H1 (cell line): ENCODE data around the gene TFDP1.

Experiments
- ASH2L ChIP-seq: fragments of 200-600, 300-600 bp; sonication (generic); IDR thresholded peaks from one replicate; pipeline ENCODE4 v1.7.1; 2017; ENCODE audit warnings: low read length
- BRCA1 ChIP-seq: IDR thresholded peaks from 2 replicates; pipeline ENCODE4 v1.6.1; 2012; ENCODE audit warnings: low read depth, low read length, improper control_type of control experiment
- EZH2 ChIP-seq: fragments of 200-600 bp; sonication (generic); IDR thresholded peaks from 2 replicates; pipeline ENCODE4 v1.7.1; 2012; ENCODE audit warnings: low read depth, mild to moderate bottlenecking, moderate library complexity, low read length, inconsistent platforms; ENCODE audit not compliant: severe bottlenecking
- JUND ChIP-seq: IDR thresholded peaks from 2 replicates; pipeline ENCODE4 v1.6.1; 2011; ENCODE audit warnings: mild to moderate bottlenecking, improper control_type of control experiment, low read length
- KDM4A ChIP-seq: IDR thresholded peaks from one replicate; pipeline ENCODE4 v1.7.1; 2012; ENCODE audit warnings: low read depth, mild to moderate bottlenecking, moderate library complexity, low read length, inconsistent platforms; ENCODE audit not compliant: severe bottlenecking
- MAFK ChIP-seq: IDR thresholded peaks from 2 replicates; pipeline ENCODE4 v1.6.1; 2012; ENCODE audit warnings: low read depth, mild to moderate bottlenecking, improper control_type of control experiment, low read length
- PHF8 ChIP-seq: fragments of 200-600 bp; sonication (generic); conservative IDR thresholded peaks from 2 replicates; pipeline ENCODE4 v1.7.1; 2012; ENCODE audit warnings: low read depth, mild to moderate bottlenecking, inconsistent platforms, low read length, moderate library complexity
- POLR2A ChIP-seq, 2 experiments: IDR thresholded peaks; 1 replicate in 1 of 2; 2 replicates in 1 of 2; pipeline ENCODE4 v1.6.1; 2011; ENCODE audit warnings: low read depth in 2 of 2, low read length in 2 of 2, mild to moderate bottlenecking in 2 of 2; ENCODE audit errors: control extremely low read depth in 1 of 2
- POLR2AphosphoS5 ChIP-seq: IDR thresholded peaks from 2 replicates; pipeline ENCODE4 v1.6.1; 2011; ENCODE audit warnings: low read depth, low read length
- RAD21 ChIP-seq, 2 experiments: IDR thresholded peaks in 1 of 2; conservative IDR thresholded peaks in 1 of 2; 2 replicates each; pipeline ENCODE4 v1.6.1; 2011; ENCODE audit warnings: low read depth in 2 of 2, low read length in 2 of 2, improper control_type of control experiment in 1 of 2, inconsistent platforms in 1 of 2, mild to moderate bottlenecking in 1 of 2, moderate library complexity in 1 of 2
- SP2 ChIP-seq: IDR thresholded peaks from 2 replicates; pipeline ENCODE4 v1.6.1; 2012; ENCODE audit warnings: mild to moderate bottlenecking, low read length, inconsistent platforms
- SP4 ChIP-seq: IDR thresholded peaks from 2 replicates; pipeline ENCODE4 v1.6.1; 2012; ENCODE audit warnings: low read length, inconsistent platforms
- TF ChIP-seq, protein P1 (sequence below), 3 experiments: IDR thresholded peaks; 1 replicate in 2 of 3; 2 replicates in 1 of 3; pipeline versions ENCODE4 v1.5.1 to v1.6.1; 2011; ENCODE audit warnings: low read length in 3 of 3, mild to moderate bottlenecking in 3 of 3, inconsistent platforms in 2 of 3, low read depth in 1 of 3, moderate library complexity in 1 of 3; ENCODE audit not compliant: insufficient read depth in 1 of 3; ENCODE audit errors: control extremely low read depth in 1 of 3

GRCh38 chr13:113609616-113610015, 25.1 kb downstream of the TFDP1 start:
- TF ChIP-seq POLR2AphosphoS5, result no peak
- TF ChIP-seq, protein P1, sequence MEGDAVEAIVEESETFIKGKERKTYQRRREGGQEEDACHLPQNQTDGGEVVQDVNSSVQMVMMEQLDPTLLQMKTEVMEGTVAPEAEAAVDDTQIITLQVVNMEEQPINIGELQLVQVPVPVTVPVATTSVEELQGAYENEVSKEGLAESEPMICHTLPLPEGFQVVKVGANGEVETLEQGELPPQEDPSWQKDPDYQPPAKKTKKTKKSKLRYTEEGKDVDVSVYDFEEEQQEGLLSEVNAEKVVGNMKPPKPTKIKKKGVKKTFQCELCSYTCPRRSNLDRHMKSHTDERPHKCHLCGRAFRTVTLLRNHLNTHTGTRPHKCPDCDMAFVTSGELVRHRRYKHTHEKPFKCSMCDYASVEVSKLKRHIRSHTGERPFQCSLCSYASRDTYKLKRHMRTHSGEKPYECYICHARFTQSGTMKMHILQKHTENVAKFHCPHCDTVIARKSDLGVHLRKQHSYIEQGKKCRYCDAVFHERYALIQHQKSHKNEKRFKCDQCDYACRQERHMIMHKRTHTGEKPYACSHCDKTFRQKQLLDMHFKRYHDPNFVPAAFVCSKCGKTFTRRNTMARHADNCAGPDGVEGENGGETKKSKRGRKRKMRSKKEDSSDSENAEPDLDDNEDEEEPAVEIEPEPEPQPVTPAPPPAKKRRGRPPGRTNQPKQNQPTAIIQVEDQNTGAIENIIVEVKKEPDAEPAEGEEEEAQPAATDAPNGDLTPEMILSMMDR (IDR thresholded peaks at IDR 0.05; ENCODE audit: control extremely low read depth in 1 of 3, insufficient read depth in 1 of 3, low read depth in 1 of 3, low read length in 3 of 3), result no peak
- no peak for TF ChIP-seq PHF8
- no peak for TF ChIP-seq EZH2
- no peak for TF ChIP-seq RAD21 (IDR thresholded peaks at IDR 0.05 in 1 of 2, conservative IDR thresholded peaks at IDR 0.05 in 1 of 2; ENCODE audit: low read depth in 2 of 2, low read length in 2 of 2)
- no peak for TF ChIP-seq SP2
- no peak for TF ChIP-seq POLR2A (IDR thresholded peaks at IDR 0.05; ENCODE audit: control extremely low read depth in 1 of 2, low read depth in 2 of 2, low read length in 2 of 2)
- no peak for TF ChIP-seq SP4
- TF ChIP-seq MAFK, result no peak
- no peak for TF ChIP-seq ASH2L
- TF ChIP-seq BRCA1, result no peak
- TF ChIP-seq KDM4A, result no peak
- TF ChIP-seq JUND, result no peak
